Cerebellar nuclear complex (tissue), 1 donor: ENCODE measurements around the gene CTNNBIP1.
"Not testable (repeated sequence)": the region's sequence is repeated elsewhere in the genome, so short reads cannot be mapped to it uniquely, and the experiment has no call there.

Experiments
- DNase-seq, 2 experiments: peaks; one replicate each; lab custom pipeline; 2025; lab: John Stamatoyannopoulos, UW

Gene CTNNBIP1, protein sequence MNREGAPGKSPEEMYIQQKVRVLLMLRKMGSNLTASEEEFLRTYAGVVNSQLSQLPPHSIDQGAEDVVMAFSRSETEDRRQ

DNA sequence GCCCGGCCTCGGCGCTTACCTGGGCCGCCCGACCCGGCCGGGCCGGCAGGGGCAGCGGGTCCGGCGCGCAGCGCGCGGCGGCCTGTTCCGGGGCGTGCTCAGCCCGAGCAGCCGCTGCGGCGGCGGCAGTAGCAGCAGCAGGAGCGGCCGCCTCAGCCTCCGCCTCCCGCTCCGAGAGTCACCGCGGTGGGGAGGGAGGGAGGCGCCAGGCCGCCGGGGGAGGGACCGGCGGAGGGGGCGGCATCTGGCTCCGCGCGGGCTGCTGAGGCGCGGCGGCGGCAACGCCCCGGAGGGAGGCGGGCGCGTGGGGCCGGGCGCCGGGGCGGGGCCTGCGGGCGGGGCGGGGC lies at the start of gene CTNNBIP1:
TSS of gene CTNNBIP1 (minus strand) at position 194 of the 347 bp plus-strand sequence. CDS start 38,205 bp downstream, outside the sequence.
- DNase-seq: no peak

GRCh38 chr1:9957726-9958125 lies 47.7 kb upstream of the CTNNBIP1 start:
- DNase-seq: no peak

GRCh38 chr1:9946315-9946714 lies 36.2 kb upstream of the CTNNBIP1 start:
- DNase-seq: no peak

GRCh38 chr1:9942939-9943788 lies 33.1 kb upstream of the CTNNBIP1 start, which contains the start of the genes LZIC and NMNAT1:
TSS of gene LZIC (minus strand) at chr1:9943391. CDS start at chr1:9936619, 6,772 bp downstream.
TSS of gene NMNAT1 (plus strand) at chr1:9943475. CDS start at chr1:9972074, 28,599 bp downstream.
- DNase-seq: peak in 1 of 2 experiments; percentile 41

DNA sequence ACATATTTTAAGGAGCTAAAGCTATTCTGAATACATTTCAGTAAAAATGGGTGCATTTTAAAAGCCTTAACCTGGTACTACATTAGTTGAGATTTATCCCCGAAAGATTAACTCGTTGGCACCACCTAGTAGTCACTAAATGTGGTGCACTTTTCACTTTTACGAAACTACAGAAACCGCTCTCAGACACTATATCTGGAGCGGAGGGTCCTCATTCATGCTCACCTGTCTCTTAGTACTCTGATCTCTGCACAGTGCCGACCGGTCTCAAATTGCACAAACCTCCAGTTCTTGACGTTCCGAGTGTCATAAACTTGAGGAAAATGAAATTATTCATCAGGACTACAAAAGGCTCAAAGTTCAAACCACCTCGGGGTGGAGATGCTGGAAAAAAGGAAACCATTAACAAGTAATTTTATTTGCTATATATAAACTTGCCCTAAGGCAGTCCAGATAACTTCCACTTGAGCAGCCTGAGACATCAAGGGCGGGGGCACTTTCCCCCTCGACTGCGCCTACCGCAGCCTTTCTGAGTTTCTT lies 32.4 kb upstream of the CTNNBIP1 start:
- no peak for DNase-seq

- no peak for DNase-seq
These were observed 19.6 kb upstream of the CTNNBIP1 start for GRCh38 chr1:9929431-9930385.

GRCh38 chr1:9927259-9927658 lies 17.2 kb upstream of the CTNNBIP1 start:
- DNase-seq: no peak

- DNase-seq: no peak
These were observed 12.3 kb upstream of the CTNNBIP1 start for GRCh38 chr1:9922342-9922741.

GRCh38 chr1:9920606-9921005 lies 10.5 kb upstream of the CTNNBIP1 start:
- no peak for DNase-seq

DNA sequence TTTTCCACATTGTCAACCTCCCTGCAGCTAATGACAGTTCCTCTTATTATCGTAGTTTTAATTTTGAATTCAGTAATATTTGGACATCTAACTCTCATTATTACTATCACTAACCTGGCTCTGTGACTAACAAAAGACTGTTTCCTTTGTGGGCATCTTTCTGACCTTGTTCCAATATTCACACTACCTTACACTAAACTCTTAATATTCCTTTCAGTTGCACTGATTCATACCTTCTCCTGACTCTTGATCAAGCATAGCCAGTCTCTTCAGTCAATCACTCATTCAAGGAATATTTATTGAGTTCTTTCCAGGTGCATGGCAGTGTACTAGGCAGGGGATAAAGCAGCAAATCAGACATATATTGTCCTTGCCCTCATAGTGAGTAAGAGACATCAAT lies 7.8 kb upstream of the CTNNBIP1 start:
- DNase-seq: no peak

DNA sequence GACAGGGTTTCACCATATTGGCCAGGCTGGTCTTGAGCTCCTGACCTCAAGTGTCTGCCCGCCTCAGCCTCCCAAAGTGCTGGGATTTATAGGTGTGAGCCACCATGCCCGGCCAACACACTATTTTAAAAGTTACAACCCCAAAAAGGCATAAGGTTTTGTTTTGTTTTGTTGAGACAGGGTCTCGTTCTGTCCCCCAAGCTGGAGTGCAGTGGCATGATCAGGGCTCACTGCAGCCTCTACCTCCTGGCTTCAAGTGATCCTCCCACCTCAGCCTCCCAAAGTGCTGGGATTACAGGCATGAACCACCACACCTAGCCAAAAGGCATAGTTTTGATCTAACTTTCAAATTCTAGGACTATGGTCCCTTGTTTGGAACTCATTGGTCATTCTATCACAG lies 7.4 kb upstream of the CTNNBIP1 start:
- DNase-seq: not testable (repeated sequence)

- DNase-seq: no peak
These were observed 6.4 kb upstream of the CTNNBIP1 start for GRCh38 chr1:9916452-9916851.

- DNase-seq: no peak
These were observed 4.5 kb upstream of the CTNNBIP1 start for GRCh38 chr1:9914610-9914937.

DNA sequence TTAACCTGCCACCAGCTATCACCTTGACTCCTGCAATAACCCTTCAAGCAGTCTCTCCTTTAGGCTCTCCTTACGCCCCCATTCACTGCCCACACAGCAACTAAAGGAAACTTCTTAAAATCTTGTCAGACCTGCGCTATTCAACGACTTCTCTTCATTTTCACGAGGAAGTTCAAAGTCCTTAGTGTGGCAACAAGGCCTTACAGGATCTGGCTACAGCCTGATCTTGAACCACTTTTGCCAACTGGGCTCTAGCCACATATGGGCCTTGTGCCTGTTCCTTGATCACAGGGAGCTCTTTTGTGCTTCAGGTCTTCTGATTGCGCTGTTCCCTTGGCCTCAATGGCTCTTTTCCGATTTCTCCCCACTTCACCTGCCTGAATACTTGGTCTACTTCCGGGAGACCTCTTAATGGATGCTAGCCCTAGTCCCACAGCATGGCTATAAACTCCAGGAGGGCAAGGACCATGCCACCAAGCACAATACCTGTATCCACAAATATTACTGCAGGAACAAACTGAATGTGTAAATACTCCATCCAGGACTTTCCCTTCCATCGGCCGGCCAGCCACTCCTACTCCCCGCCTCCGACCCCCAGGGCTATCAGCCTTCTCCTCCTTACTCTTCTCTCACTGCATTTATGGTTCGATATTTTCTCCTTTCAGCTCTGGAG lies 2.3 kb upstream of the CTNNBIP1 start:
- no peak for DNase-seq

DNA sequence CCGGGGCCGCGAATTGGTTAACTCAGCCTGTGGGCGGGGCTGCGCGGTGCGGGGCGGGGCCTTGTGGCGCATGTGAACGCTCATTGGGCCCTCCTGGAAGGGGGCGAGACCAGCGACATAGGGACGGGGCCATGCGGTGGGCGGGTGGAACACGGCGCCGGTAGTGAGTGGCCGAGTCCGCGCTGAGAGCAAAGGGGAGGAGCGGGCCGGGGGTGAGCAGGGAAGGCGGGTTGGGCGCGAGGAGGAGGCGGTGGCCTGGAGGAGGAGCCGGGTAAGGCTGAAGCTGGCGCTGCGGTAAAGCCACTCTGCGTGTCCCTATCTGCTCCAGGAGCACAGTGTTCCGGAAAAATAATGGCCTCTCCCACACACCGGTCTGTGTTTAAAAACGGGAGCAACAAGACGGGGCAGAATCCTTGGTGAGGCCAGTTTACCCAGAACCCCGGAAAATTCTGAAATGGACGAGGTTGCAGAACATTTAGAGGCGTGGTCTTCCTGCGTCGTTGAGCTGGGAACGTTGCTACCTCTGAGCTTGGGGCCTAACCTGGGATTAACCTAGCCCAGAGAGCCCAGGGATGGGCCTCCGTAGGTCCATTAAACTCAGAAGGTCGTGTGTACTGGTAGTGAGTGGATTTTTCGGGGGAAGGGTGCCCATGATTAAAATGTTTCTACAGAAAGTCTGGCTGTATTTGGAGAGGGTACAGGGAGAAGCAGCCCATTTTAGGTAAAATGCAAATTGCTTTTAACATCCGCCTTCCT lies 532 bp upstream of the CTNNBIP1 start:
- peak; percentile 97 to 99 for DNase-seq

GRCh38 chr1:9909234-9910046 lies 629 bp downstream of the CTNNBIP1 start:
- no peak for DNase-seq

GRCh38 chr1:9908871-9909233 lies 1.2 kb downstream of the CTNNBIP1 start:
- DNase-seq: no peak

DNA sequence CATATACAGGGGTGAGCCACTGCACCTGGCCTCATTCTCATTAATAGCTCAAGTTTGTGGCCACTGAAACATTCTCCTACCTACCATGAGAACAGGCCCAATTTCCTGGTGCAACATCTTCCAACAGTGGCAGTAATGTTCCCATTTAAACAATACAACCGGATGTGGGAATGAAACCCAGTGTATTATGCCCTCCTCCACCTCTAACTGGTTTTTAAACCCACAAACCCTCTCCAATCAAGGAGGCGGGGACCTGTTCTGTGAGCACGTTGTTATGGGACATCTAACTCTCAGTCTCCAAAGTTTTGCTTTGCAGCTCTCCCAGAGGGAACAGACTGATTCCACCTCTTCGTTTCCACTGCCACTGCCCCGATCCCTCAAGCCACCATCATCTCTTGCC lies 2.6 kb downstream of the CTNNBIP1 start:
- DNase-seq: no peak

DNA sequence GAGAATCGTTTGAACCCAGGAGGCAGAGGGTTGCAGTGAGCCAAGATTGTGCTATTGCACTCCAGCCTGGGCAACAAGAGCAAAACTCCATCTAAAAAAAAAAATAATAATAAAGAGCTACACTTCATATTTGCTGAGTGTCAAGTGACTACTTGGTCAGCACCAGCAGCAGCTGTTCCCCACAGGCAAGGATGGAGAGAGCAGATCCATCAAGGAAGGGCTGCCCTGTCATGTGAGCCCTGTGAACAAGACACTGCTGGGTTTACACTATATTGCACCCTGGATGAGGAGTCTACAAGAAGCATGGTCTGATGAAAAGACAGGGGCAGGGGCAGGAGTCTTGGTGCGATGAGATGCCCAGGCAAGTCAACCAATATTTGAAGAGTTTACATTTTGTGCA lies 3.6 kb downstream of the CTNNBIP1 start:
- DNase-seq: no peak

DNA sequence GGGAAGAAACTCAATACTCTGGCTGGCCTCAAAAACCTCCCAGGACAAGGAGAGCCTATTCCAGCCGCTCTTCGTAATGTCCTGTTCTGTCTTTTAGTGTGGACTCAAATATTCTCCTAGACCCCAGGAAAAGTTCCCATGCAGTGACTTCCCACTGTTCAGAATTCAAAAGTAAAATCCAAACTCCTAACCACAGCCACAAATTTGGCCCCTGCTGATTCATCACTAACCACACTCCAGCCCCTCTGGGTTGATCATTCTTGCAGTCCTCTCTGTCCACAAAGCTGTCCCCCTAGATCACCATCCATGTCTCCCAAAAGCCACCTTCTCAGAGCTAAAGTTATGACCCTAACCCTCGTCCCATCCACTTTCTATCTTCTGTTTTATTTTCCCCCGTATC lies 5.1 kb downstream of the CTNNBIP1 start:
- DNase-seq: no peak
